ENCODE measurements around the gene C1orf226. TPM values are rescaled to one million over a fixed set of nuclear protein-coding genes. Genes with fewer than 3 reads are reported as not detected.

Gene C1orf226
- total and polyA plus RNA-seq, 9 of the 15 experiments (the other 6 are each of a cell fraction or from before 2014, with no cell fraction given), result 0.10 to 1.4 (median 0.47) TPM

- no peak for TF ChIP-seq CGGBP1 (CRISPR knock-in tag; IDR thresholded peaks at IDR 0.05)
- no peak for TF ChIP-seq PTTG1 (tag; IDR thresholded peaks at IDR 0.05; ENCODE audit: low read depth)
- no peak for TF ChIP-seq ZNF778 (CRISPR knock-in tag; IDR thresholded peaks at IDR 0.05)
- no peak for TF ChIP-seq ZNF165 (CRISPR knock-in tag; IDR thresholded peaks at IDR 0.05; ENCODE audit: borderline replicate concordance)
- TF ChIP-seq TAL1 (IDR thresholded peaks at IDR 0.05), result peak; percentile 96
- no peak for TF ChIP-seq MAFG (tag; conservative IDR thresholded peaks at IDR 0.05)
- no peak for TF ChIP-seq ZC3H11A (IDR thresholded peaks at IDR 0.05; ENCODE audit: low read depth, low read length)
- TF ChIP-seq CBX5 (IDR thresholded peaks at IDR 0.05; ENCODE audit: borderline replicate concordance, low read depth), result no peak
- no peak for TF ChIP-seq ZNF121 (CRISPR knock-in tag; conservative IDR thresholded peaks at IDR 0.05)
- no peak for TF ChIP-seq BRCA1 (IDR thresholded peaks at IDR 0.05)
- TF ChIP-seq BRCA1 (CRISPR knock-in tag; IDR thresholded peaks at IDR 0.05), result no peak
- no peak for TF ChIP-seq RBBP5 (IDR thresholded peaks at IDR 0.05; ENCODE audit: borderline replicate concordance, insufficient read depth, low read length, poor library complexity, severe bottlenecking)
- peak; percentile 83 for TF ChIP-seq CREB1 (IDR thresholded peaks at IDR 0.05)
- TF ChIP-seq CREB1 (CRISPR knock-in tag; IDR thresholded peaks at IDR 0.05), result no peak
- TF ChIP-seq CSDE1 (IDR thresholded peaks at IDR 0.05), result no peak
- TF ChIP-seq JUNB (CRISPR knock-in tag; conservative IDR thresholded peaks at IDR 0.05), result no peak
- TF ChIP-seq ETV1 (tag; conservative IDR thresholded peaks at IDR 0.05; ENCODE audit: low read depth), result peak; percentile 58; the same call in 1 of the 2 replicates
- no peak for TF ChIP-seq EWSR1 (IDR thresholded peaks at IDR 0.05; ENCODE audit: borderline replicate concordance, low read depth, partially characterized antibody)
- TF ChIP-seq ATF3 (IDR thresholded peaks at IDR 0.05), result no peak; the same call in 1 of the 2 replicates
- peak; percentile 59; the same call in 1 of the 2 replicates for TF ChIP-seq ATF3 (CRISPR knock-in tag; conservative IDR thresholded peaks at IDR 0.05)
- no peak for TF ChIP-seq NR4A1 (CRISPR knock-in tag; IDR thresholded peaks at IDR 0.05)
- TF ChIP-seq NR4A1 (tag; IDR thresholded peaks at IDR 0.05), result 0 out of 2 replicates have a peak, but pooled peaks have one; percentile 16
- peak; percentile 84 to 95 for TF ChIP-seq TBL1XR1 (IDR thresholded peaks at IDR 0.05; ENCODE audit: low read length in 2 of 2)
- no peak for TF ChIP-seq PCBP1 (IDR thresholded peaks at IDR 0.05; ENCODE audit: low read depth, low read length, poor library complexity, severe bottlenecking)
- TF ChIP-seq POU5F1 (IDR thresholded peaks at IDR 0.05; ENCODE audit: borderline replicate concordance, low read depth, low read length, partially characterized antibody), result no peak
- no peak for TF ChIP-seq MYBL2 (IDR thresholded peaks at IDR 0.05; ENCODE audit: low read depth)
- TF ChIP-seq MYBL2 (CRISPR knock-in tag; IDR thresholded peaks at IDR 0.05; ENCODE audit: borderline replicate concordance), result no peak
- peak; percentile 78 for TF ChIP-seq TARDBP (IDR thresholded peaks at IDR 0.05)
- no peak for TF ChIP-seq DIDO1 (tag; IDR thresholded peaks at IDR 0.05; ENCODE audit: low read depth)
- TF ChIP-seq FOXJ3 (CRISPR knock-in tag; IDR thresholded peaks at IDR 0.05), result no peak
- peak; percentile 99 for TF ChIP-seq NCOR1 (IDR thresholded peaks at IDR 0.05)
These were observed 5.0 kb downstream of the C1orf226 start (continued) for GRCh38 chr1:162386292-162387225.
